Activated CD4-positive, alpha-beta memory T cell treated with anti-CD3 and anti-CD28 coated beads for 36 hours (primary cell): ENCODE measurements around the gene ZBTB16. TPM values are rescaled to one million over a fixed set of nuclear protein-coding genes. Genes with fewer than 3 reads are reported as not detected.

Source experiments
- CTCF ChIA-PET: fragments of 350-600 bp; sonication (Branson Sonifier 250); formaldehyde crosslinking; loops from one replicate; lab custom pipeline; 2021; ENCODE audit warnings: antibody characterized with exemption, inconsistent platforms; lab: Charles Lee
- POLR2A ChIA-PET: fragments of 350-600 bp; sonication (Branson Sonifier 250); formaldehyde crosslinking; loops from one replicate; lab custom pipeline; 2021; ENCODE audit warnings: antibody characterized with exemption; lab: Charles Lee
- DNase-seq: peaks from one replicate; pipeline ENCODE4 v3.0.0-alpha.2; 2020
- H3K27ac Mint-ChIP-seq: one replicate; pipeline ENCODE4 v1.8.0; 2021; ENCODE audit warnings: mixed read lengths
- H3K27me3 Mint-ChIP-seq: one replicate; pipeline ENCODE4 v1.8.0; 2021; ENCODE audit warnings: mixed read lengths
- H3K36me3 Mint-ChIP-seq: one replicate; pipeline ENCODE4 v1.8.0; 2021; ENCODE audit warnings: mixed read lengths
- H3K4me1 Mint-ChIP-seq: one replicate; pipeline ENCODE4 v1.8.0; 2021; ENCODE audit warnings: low read depth, mixed read lengths
- H3K4me3 Mint-ChIP-seq: one replicate; pipeline ENCODE4 v1.8.0; 2021; ENCODE audit warnings: mild to moderate bottlenecking, mixed read lengths
- H3K9me3 Mint-ChIP-seq: one replicate; pipeline ENCODE4 v1.8.0; 2021; ENCODE audit warnings: mixed read lengths
- intact Hi-C: fragments of 100-400 bp; cut with micrococcal nuclease; formaldehyde crosslinking; loops from one replicate; pipeline ENCODE4 v1.15.1; 2023
- total RNA-seq, 2 experiments: library from RNA; stranded (reverse); gene quantifications; one replicate each; pipeline ENCODE4 v1.2.3, GENCODE V29; 2021

ZBTB16 gene
- total RNA-seq, 2 experiments from 2014 or later, result 7.7 to 9.7 TPM

- Mint-ChIP-seq H3K27ac (no peak overlapping the region), H3K27me3 (no peaks in the 10 kb centered on the region), H3K36me3 (no peaks in the 10 kb centered on the region), H3K4me1 (peaks cover 32% of the 10 kb centered on the region), H3K4me3 (no peak overlapping the region), H3K9me3 (no peaks in the 10 kb centered on the region)
- ChIA-PET CTCF (interaction anchor here (1.1 to 1.4 kb wide), 2 partner anchors 29 to 109 kb away, joined by 4 read pairs; no protein-coding TSS in a partner anchor), POLR2A (no interaction called here)
- DNase-seq, result no peak
- intact Hi-C loops, result no loop called here
These were observed 92.1 kb downstream of the ZBTB16 start for GRCh38 chr11:114151631-114152030.

- Mint-ChIP-seq H3K4me3 (no peak overlapping the region), H3K27ac (peak overlapping the region; percentile 7), H3K4me1 (peaks cover 32% of the 10 kb centered on the region), H3K27me3 (no peaks in the 10 kb centered on the region), H3K9me3 (no peaks in the 10 kb centered on the region), H3K36me3 (no peaks in the 10 kb centered on the region)
- POLR2A ChIA-PET, result no interaction called here
- DNase-seq, result no peak
- intact Hi-C loops, result no loop called here
- CTCF ChIA-PET, result interaction anchor here (1.1 to 1.4 kb wide), 2 partner anchors 28 to 108 kb away, joined by 4 read pairs; no protein-coding TSS in a partner anchor
These were observed 92.7 kb downstream of the ZBTB16 start for GRCh38 chr11:114152162-114152561.

- CTCF ChIA-PET, result interaction anchor here (1.1 kb wide), 1 partner anchor 108 kb away, joined by 4 read pairs; no protein-coding TSS in a partner anchor
- H3K4me1 Mint-ChIP-seq, result peaks cover 31% of the 10 kb centered on the region
- no peaks in the 10 kb centered on the region for H3K36me3 Mint-ChIP-seq
- H3K9me3 Mint-ChIP-seq, result no peaks in the 10 kb centered on the region
- no peak for DNase-seq
- H3K27me3 Mint-ChIP-seq, result no peaks in the 10 kb centered on the region
- no peak overlapping the region for H3K4me3 Mint-ChIP-seq
- POLR2A ChIA-PET, result no interaction called here
- intact Hi-C loops, result no loop called here
- H3K27ac Mint-ChIP-seq, result no peak overlapping the region
These were observed 93.3 kb downstream of the ZBTB16 start for GRCh38 chr11:114152785-114153184.

GRCh38 chr11:114153224-114153623, 93.7 kb downstream of the ZBTB16 start:
- ChIA-PET POLR2A (no interaction called here), CTCF (no interaction called here)
- no peaks in the 10 kb centered on the region for H3K36me3 Mint-ChIP-seq
- H3K9me3 Mint-ChIP-seq, result no peaks in the 10 kb centered on the region
- no peak for DNase-seq
- intact Hi-C loops, result no loop called here
- H3K27ac Mint-ChIP-seq, result no peak overlapping the region
- no peaks in the 10 kb centered on the region for H3K27me3 Mint-ChIP-seq
- H3K4me1 Mint-ChIP-seq, result peaks cover 29% of the 10 kb centered on the region
- H3K4me3 Mint-ChIP-seq, result no peak overlapping the region

- no peaks in the 10 kb centered on the region for H3K36me3 Mint-ChIP-seq
- CTCF ChIA-PET, result no interaction called here
- H3K27me3 Mint-ChIP-seq, result no peaks in the 10 kb centered on the region
- POLR2A ChIA-PET, result no interaction called here
- no peak overlapping the region for H3K27ac Mint-ChIP-seq
- intact Hi-C loops, result no loop called here
- peaks cover 25% of the 10 kb centered on the region for H3K4me1 Mint-ChIP-seq
- no peak for DNase-seq
- no peaks in the 10 kb centered on the region for H3K9me3 Mint-ChIP-seq
- H3K4me3 Mint-ChIP-seq, result no peak overlapping the region
These were observed 94.9 kb downstream of the ZBTB16 start for GRCh38 chr11:114154271-114155047.

- intact Hi-C loops, result no loop called here
- Mint-ChIP-seq H3K36me3 (no peaks in the 10 kb centered on the region), H3K27me3 (no peaks in the 10 kb centered on the region), H3K4me1 (peaks cover 28% of the 10 kb centered on the region), H3K27ac (no peak overlapping the region), H3K9me3 (no peaks in the 10 kb centered on the region), H3K4me3 (no peak overlapping the region)
- POLR2A ChIA-PET, result no interaction called here
- CTCF ChIA-PET, result no interaction called here
- DNase-seq, result no peak
These were observed 95.6 kb downstream of the ZBTB16 start for GRCh38 chr11:114155116-114155515.

- Mint-ChIP-seq H3K4me1 (peaks cover 38% of the 10 kb centered on the region), H3K27ac (no peak overlapping the region), H3K4me3 (no peak overlapping the region), H3K27me3 (no peaks in the 10 kb centered on the region), H3K36me3 (no peaks in the 10 kb centered on the region), H3K9me3 (no peaks in the 10 kb centered on the region)
- ChIA-PET CTCF (no interaction called here), POLR2A (no interaction called here)
- intact Hi-C loops, result no loop called here
- DNase-seq, result no peak
These were observed 96.6 kb downstream of the ZBTB16 start for GRCh38 chr11:114156131-114156581.

GRCh38 chr11:114156782-114157181, 97.3 kb downstream of the ZBTB16 start:
- H3K4me3 Mint-ChIP-seq, result no peak overlapping the region
- H3K27ac Mint-ChIP-seq, result no peak overlapping the region
- no peaks in the 10 kb centered on the region for H3K27me3 Mint-ChIP-seq
- peaks cover 42% of the 10 kb centered on the region for H3K4me1 Mint-ChIP-seq
- ChIA-PET POLR2A (no interaction called here), CTCF (no interaction called here)
- intact Hi-C loops, result no loop called here
- H3K36me3 Mint-ChIP-seq, result no peaks in the 10 kb centered on the region
- no peak for DNase-seq
- H3K9me3 Mint-ChIP-seq, result no peaks in the 10 kb centered on the region

- DNase-seq, result no peak
- no peaks in the 10 kb centered on the region for H3K27me3 Mint-ChIP-seq
- H3K9me3 Mint-ChIP-seq, result no peaks in the 10 kb centered on the region
- intact Hi-C loops, result no loop called here
- peaks cover 39% of the 10 kb centered on the region for H3K4me1 Mint-ChIP-seq
- no peak overlapping the region for H3K4me3 Mint-ChIP-seq
- CTCF ChIA-PET, result no interaction called here
- H3K36me3 Mint-ChIP-seq, result no peaks in the 10 kb centered on the region
- H3K27ac Mint-ChIP-seq, result no peak overlapping the region
- POLR2A ChIA-PET, result no interaction called here
These were observed 98.1 kb downstream of the ZBTB16 start for GRCh38 chr11:114157476-114158050.

- CTCF ChIA-PET, result no interaction called here
- H3K27ac Mint-ChIP-seq, result no peak overlapping the region
- H3K4me1 Mint-ChIP-seq, result peaks cover 41% of the 10 kb centered on the region
- POLR2A ChIA-PET, result interaction anchor here (1.2 kb wide), 1 partner anchor 25 kb away, joined by 3 read pairs; no protein-coding TSS in a partner anchor
- no peaks in the 10 kb centered on the region for H3K9me3 Mint-ChIP-seq
- intact Hi-C loops, result no loop called here
- DNase-seq, result no peak
- H3K36me3 Mint-ChIP-seq, result no peaks in the 10 kb centered on the region
- H3K4me3 Mint-ChIP-seq, result no peak overlapping the region
- H3K27me3 Mint-ChIP-seq, result no peaks in the 10 kb centered on the region
These were observed 98.9 kb downstream of the ZBTB16 start for GRCh38 chr11:114158421-114158820.

- no peaks in the 10 kb centered on the region for H3K9me3 Mint-ChIP-seq
- CTCF ChIA-PET, result interaction anchor here (1.6 kb wide), 1 partner anchor 20 kb away, joined by 5 read pairs; no protein-coding TSS in a partner anchor
- no peak for DNase-seq
- peak overlapping the region; percentile 47 for H3K27ac Mint-ChIP-seq
- H3K4me1 Mint-ChIP-seq, result peaks cover 46% of the 10 kb centered on the region
- POLR2A ChIA-PET, result interaction anchor here (1.2 kb wide), 1 partner anchor 24 kb away, joined by 3 read pairs; no protein-coding TSS in a partner anchor
- no peaks in the 10 kb centered on the region for H3K27me3 Mint-ChIP-seq
- intact Hi-C loops, result no loop called here
- no peaks in the 10 kb centered on the region for H3K36me3 Mint-ChIP-seq
- no peak overlapping the region for H3K4me3 Mint-ChIP-seq
These were observed 99.4 kb downstream of the ZBTB16 start for GRCh38 chr11:114158886-114159285.

GRCh38 chr11:114159320-114159719, 99.8 kb downstream of the ZBTB16 start:
- no peaks in the 10 kb centered on the region for H3K36me3 Mint-ChIP-seq
- H3K27ac Mint-ChIP-seq, result peak overlapping the region; percentile 47
- intact Hi-C loops, result no loop called here
- no peaks in the 10 kb centered on the region for H3K27me3 Mint-ChIP-seq
- H3K4me1 Mint-ChIP-seq, result peaks cover 47% of the 10 kb centered on the region
- ChIA-PET POLR2A (interaction anchor here (1.2 kb wide), 1 partner anchor 24 kb away, joined by 3 read pairs; no protein-coding TSS in a partner anchor), CTCF (interaction anchor here (0.7 to 1.6 kb wide), 2 partner anchors 9 to 20 kb away, joined by 3 to 5 read pairs; no protein-coding TSS in a partner anchor)
- DNase-seq, result no peak
- H3K4me3 Mint-ChIP-seq, result no peak overlapping the region
- H3K9me3 Mint-ChIP-seq, result no peaks in the 10 kb centered on the region
